Pancreas (tissue), 10 donors: ENCODE data around the gene TAF1D. TPM values are rescaled to one million over a fixed set of nuclear protein-coding genes. Genes with fewer than 3 reads are reported as not detected.
"Not testable (repeated sequence)": the region's sequence is repeated elsewhere in the genome, so short reads cannot be mapped to it uniquely, and the experiment has no call there.

ENCODE experiments used
- ATAC-seq, 4 donors: fragments of 200-7000 bp; cut with Tn5 transposase; one replicate each; pipeline versions ENCODE4 v1.8.0 to v1.9.1; 2020; ENCODE audit warnings: mild to moderate bottlenecking in 4 of 4, moderate library complexity in 4 of 4
- DNase-seq, 6 donors: peaks; one replicate each; pipeline ENCODE4 v3.0.0-alpha.2; 2020
- FAIRE-seq: peaks from 2 replicates; lab custom pipeline; 2012; peaks lifted over from hg19 to GRCh38; lab: Jason Lieb, UNC
- H3K27ac ChIP-seq, 4 donors: fragments of 200-600 bp; sonication (generic); 1 replicate in 3 of 4; 2 replicates in 1 of 4; pipeline versions ENCODE4 v1.5.0 to v1.8.0; 2020
- H3K27me3 ChIP-seq, 4 donors: fragments of 200-600 bp; one replicate each; pipeline ENCODE4 v1.8.0; 2021
- H3K36me3 ChIP-seq, 3 donors: fragments of 200-600 bp; sonication (generic) in 1 of 3; one replicate each; pipeline versions ENCODE4 v1.5.0 to v1.8.0; 2020 to 2021
- H3K4me1 ChIP-seq, 3 donors: fragments of 200-600 bp; one replicate each; pipeline ENCODE4 v1.8.0; 2021
- H3K4me3 ChIP-seq, 4 donors: fragments of 200-600 bp; sonication (generic) in 2 of 4; one replicate each; pipeline versions ENCODE4 v1.5.0 to v1.8.0; 2020 to 2021
- H3K9me3 ChIP-seq, 4 donors: fragments of 200-600 bp; one replicate each; pipeline ENCODE4 v1.8.0; 2021
- CTCF ChIP-seq, 4 donors: fragments of 200-600 bp; sonication (generic) in 3 of 4; IDR thresholded peaks; one replicate each; pipeline versions ENCODE4 v1.5.0 to v1.8.0; 2021; ENCODE audit warnings: antibody characterized with exemption in 4 of 4
- WGBS, 2 donors: extraction: QIAGEN DNeasy Blood & Tissue Kit; methylation state at CpG; one replicate each; pipeline ENCODE4 v1.1.7; 2013; 5-methylcytosine and 5-hydroxymethylcytosine counted together
- intact Hi-C, 3 donors: fragments of 100-400 bp; cut with DNase I; formaldehyde crosslinking; loops; one replicate each; pipeline versions ENCODE4 v1.11.1 to v1.14.2; 2022
- polyA plus RNA-seq, 2 donors: library from polyadenylated mRNA; stranded (reverse); fragments of 200-250 nt; gene quantifications; one replicate each; pipeline ENCODE4 v1.2.3, GENCODE V29; 2013
- total RNA-seq, 6 donors: library from RNA; stranded (reverse); fragmentation: NEBNext Ultra II Directional in 4 of 6; extraction: Animal tissue kit (Norgen Biotek cat#: 25700) in 4 of 6; gene quantifications; one replicate each; pipeline versions ENCODE4 v1.2.1 to v1.2.4, GENCODE V29; 2021 to 2023
- donor health status: healthy with polysubstance abuse.
- donor health status: DM: no; HTN: no; CAD: no; lungs with moderate emphysema.
- donor health status: DM: no; HTN: no; CAD: no.
- donor health status: control.
- donor health status: control.
- donor health status: Bipolar disorder and iron deficiency.
- donor health status: DM: yes; HTN: yes; CAD: no.
- donor health status: DM: no; HTN: no; CAD: no.
- donor health status: DM: no; HTN: no; CAD: no.
- donor health status: DM: yes; HTN: yes; CAD: no.

Gene TAF1D
- total and polyA plus RNA-seq, 8 donors, result 58.4 to 248 (median 108) TPM

- peak overlapping the region in 2 of 4 donors; percentile 88 to 91 for H3K27ac ChIP-seq
- TF ChIP-seq CTCF (IDR thresholded peaks at IDR 0.05), result no peak
- H3K4me3 ChIP-seq, result peak overlapping the region; percentile 72 to 92 (median 83)
- FAIRE-seq (no peak), DNase-seq (no peak), ATAC-seq (no peak)
- 46 to 48% methylated on average over 7 of the region's 7 CpGs for WGBS, 2 donors
- H3K27me3 ChIP-seq, result no peaks in the 10 kb centered on the region
- intact Hi-C loops, result no loop called here
- H3K9me3 ChIP-seq, result no peaks in the 10 kb centered on the region
- no peaks in the 10 kb centered on the region for H3K36me3 ChIP-seq
- H3K4me1 ChIP-seq, result peaks cover 0 to 22% (median 21%) of the 10 kb centered on the region in 3 donors
These were observed 42.1 kb upstream of the TAF1D start for GRCh38 chr11:93783362-93783761.

- Histone ChIP-seq H3K36me3 (no peaks in the 10 kb centered on the region), H3K27me3 (no peaks in the 10 kb centered on the region), H3K9me3 (no peaks in the 10 kb centered on the region), H3K4me1 (no peaks in the 10 kb centered on the region), H3K27ac (no peak overlapping the region), H3K4me3 (no peak overlapping the region)
- DNase-seq (no peak), FAIRE-seq (no peak), ATAC-seq (no peak)
- 52 to 63% methylated on average over 2 of the region's 2 CpGs for WGBS, 2 donors
- no peak for TF ChIP-seq CTCF (IDR thresholded peaks at IDR 0.05)
- intact Hi-C loops, result no loop called here
These were observed 34.0 kb upstream of the TAF1D start for GRCh38 chr11:93775289-93775688.

GRCh38 chr11:93774560-93774959, 33.3 kb upstream of the TAF1D start:
- H3K9me3 ChIP-seq, DNase-seq, intact Hi-C loops, ATAC-seq, H3K27me3 ChIP-seq, H3K27ac ChIP-seq, H3K36me3 ChIP-seq, FAIRE-seq, H3K4me1 ChIP-seq, H3K4me3 ChIP-seq: not testable (repeated sequence)
- WGBS, 2 donors, result 92 to 98% methylated on average over 2 to 3 of the region's 3 CpGs

GRCh38 chr11:93773601-93774200, 32.4 kb upstream of the TAF1D start:
- Histone ChIP-seq H3K4me1 (no peaks in the 10 kb centered on the region), H3K27me3 (no peaks in the 10 kb centered on the region), H3K27ac (no peak overlapping the region), H3K9me3 (no peaks in the 10 kb centered on the region), H3K36me3 (no peaks in the 10 kb centered on the region), H3K4me3 (no peak overlapping the region)
- no peak for TF ChIP-seq CTCF (IDR thresholded peaks at IDR 0.05)
- no peak for ATAC-seq
- whole genome bisulfite sequencing, 2 donors, result 87 to 91% methylated on average over 8 to 10 of the region's 10 CpGs
- intact Hi-C loops, result no loop called here
- peak in 1 of 6 donors; percentile 64 for DNase-seq
- FAIRE-seq, result no peak

- Histone ChIP-seq H3K4me1 (no peaks in the 10 kb centered on the region), H3K4me3 (no peak overlapping the region), H3K9me3 (no peaks in the 10 kb centered on the region), H3K27me3 (no peaks in the 10 kb centered on the region), H3K36me3 (no peaks in the 10 kb centered on the region), H3K27ac (no peak overlapping the region)
- intact Hi-C loops, result no loop called here
- DNase-seq (no peak), FAIRE-seq (no peak), ATAC-seq (no peak)
- WGBS, 2 donors, result 70 to 79% methylated on average over 3 of the region's 3 CpGs
- TF ChIP-seq CTCF (IDR thresholded peaks at IDR 0.05), result no peak
These were observed 31.8 kb upstream of the TAF1D start for GRCh38 chr11:93773045-93773477.
